Progenitor cell of endocrine pancreas (in vitro differentiated cells): ENCODE results near the gene DQX1. TPM values are rescaled to one million over a fixed set of nuclear protein-coding genes. Genes with fewer than 3 reads are reported as not detected.

Source experiments
- DNase-seq: peaks from one replicate; pipeline ENCODE4 v3.0.0; 2021; ENCODE audit warnings: low spot score; ENCODE audit not compliant: unreplicated experiment
- H3K27ac Mint-ChIP-seq: 2 replicates; pipeline ENCODE4 v1.8.0; 2021; ENCODE audit warnings: mild to moderate bottlenecking, moderate library complexity, mixed read lengths
- H3K27me3 Mint-ChIP-seq: 2 replicates; pipeline ENCODE4 v1.8.0; 2021; ENCODE audit warnings: mixed read lengths
- H3K36me3 Mint-ChIP-seq: 2 replicates; pipeline ENCODE4 v1.8.0; 2022; ENCODE audit warnings: mixed read lengths; ENCODE audit not compliant: insufficient read depth
- H3K4me1 Mint-ChIP-seq: 2 replicates; pipeline ENCODE4 v1.8.0; 2021; ENCODE audit warnings: low read depth, mixed read lengths
- H3K4me3 Mint-ChIP-seq: 2 replicates; pipeline ENCODE4 v1.8.0; 2021; ENCODE audit warnings: low read depth, mild to moderate bottlenecking, moderate library complexity, mixed read lengths
- H3K9me3 Mint-ChIP-seq: 2 replicates; pipeline ENCODE4 v1.8.0; 2021; ENCODE audit warnings: low read depth, mixed read lengths
- total RNA-seq: library from RNA; stranded (reverse); gene quantifications from 2 replicates; pipeline ENCODE4 v1.2.1, GENCODE V29; 2021
- TF ChIP-seq, protein P1 (sequence below): fragments of 200-600 bp; sonication (generic); IDR thresholded peaks from one replicate; pipeline ENCODE4 v1.5.0; 2021; ENCODE audit warnings: antibody characterized with exemption, mild to moderate bottlenecking; ENCODE audit not compliant: unreplicated experiment

The DQX1 gene
- total RNA-seq, 1 donor from 2014 or later = 1.5 TPM

DNA sequence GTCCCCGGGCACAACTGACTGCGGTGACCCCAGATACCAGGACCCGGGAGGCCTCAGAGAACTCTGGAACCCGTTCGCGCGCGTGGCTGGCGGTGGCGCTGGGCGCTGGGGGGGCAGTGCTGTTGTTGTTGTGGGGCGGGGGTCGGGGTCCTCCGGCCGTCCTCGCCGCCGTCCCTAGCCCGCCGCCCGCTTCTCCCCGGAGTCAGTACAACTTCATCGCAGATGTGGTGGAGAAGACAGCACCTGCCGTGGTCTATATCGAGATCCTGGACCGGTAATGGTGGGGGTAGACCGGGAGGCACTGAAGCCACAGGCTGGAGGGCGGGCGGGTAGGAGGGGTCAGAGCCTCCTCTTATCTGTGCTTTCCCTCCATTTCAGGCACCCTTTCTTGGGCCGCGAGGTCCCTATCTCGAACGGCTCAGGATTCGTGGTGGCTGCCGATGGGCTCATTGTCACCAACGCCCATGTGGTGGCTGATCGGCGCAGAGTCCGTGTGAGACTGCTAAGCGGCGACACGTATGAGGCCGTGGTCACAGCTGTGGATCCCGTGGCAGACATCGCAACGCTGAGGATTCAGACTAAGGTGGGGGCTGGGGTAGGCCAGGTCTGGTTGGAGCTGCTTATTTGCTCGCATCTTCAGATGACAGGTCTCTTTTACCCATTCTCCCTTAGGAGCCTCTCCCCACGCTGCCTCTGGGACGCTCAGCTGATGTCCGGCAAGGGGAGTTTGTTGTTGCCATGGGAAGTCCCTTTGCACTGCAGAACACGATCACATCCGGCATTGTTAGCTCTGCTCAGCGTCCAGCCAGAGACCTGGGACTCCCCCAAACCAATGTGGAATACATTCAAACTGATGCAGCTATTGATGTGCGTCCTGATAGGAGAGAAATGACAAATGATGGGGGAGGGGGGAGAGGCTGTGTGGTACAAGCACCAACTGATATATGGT is 4.5 kb upstream of the DQX1 start:
- no peak for DNase-seq
- Mint-ChIP-seq H3K36me3 (peaks cover 14% of the 10 kb centered on the region), H3K27ac (peak overlapping the region; percentile 52), H3K9me3 (no peaks in the 10 kb centered on the region), H3K4me1 (peaks cover 17% of the 10 kb centered on the region), H3K4me3 (peak overlapping the region; percentile 98), H3K27me3 (no peaks in the 10 kb centered on the region)
- TF ChIP-seq, protein P1, sequence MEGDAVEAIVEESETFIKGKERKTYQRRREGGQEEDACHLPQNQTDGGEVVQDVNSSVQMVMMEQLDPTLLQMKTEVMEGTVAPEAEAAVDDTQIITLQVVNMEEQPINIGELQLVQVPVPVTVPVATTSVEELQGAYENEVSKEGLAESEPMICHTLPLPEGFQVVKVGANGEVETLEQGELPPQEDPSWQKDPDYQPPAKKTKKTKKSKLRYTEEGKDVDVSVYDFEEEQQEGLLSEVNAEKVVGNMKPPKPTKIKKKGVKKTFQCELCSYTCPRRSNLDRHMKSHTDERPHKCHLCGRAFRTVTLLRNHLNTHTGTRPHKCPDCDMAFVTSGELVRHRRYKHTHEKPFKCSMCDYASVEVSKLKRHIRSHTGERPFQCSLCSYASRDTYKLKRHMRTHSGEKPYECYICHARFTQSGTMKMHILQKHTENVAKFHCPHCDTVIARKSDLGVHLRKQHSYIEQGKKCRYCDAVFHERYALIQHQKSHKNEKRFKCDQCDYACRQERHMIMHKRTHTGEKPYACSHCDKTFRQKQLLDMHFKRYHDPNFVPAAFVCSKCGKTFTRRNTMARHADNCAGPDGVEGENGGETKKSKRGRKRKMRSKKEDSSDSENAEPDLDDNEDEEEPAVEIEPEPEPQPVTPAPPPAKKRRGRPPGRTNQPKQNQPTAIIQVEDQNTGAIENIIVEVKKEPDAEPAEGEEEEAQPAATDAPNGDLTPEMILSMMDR = no peak

GRCh38 chr2:74529357-74530238 is 3.6 kb upstream of the DQX1 start, which contains the start of the genes AUP1 and HTRA2:
Gene AUP1 (minus strand): TSS chr2:74529706. CDS start chr2:74529629, 77 bp downstream.
Gene HTRA2 (plus strand): TSS chr2:74529933. CDS start chr2:74530007, 74 bp downstream.
- H3K27ac Mint-ChIP-seq = peak within 1 kb of the TSS; percentile 97
- H3K4me3 Mint-ChIP-seq = peak within 1 kb of the TSS; percentile 98
- peak; percentile 95 for DNase-seq
- H3K9me3 Mint-ChIP-seq = no peaks in the 10 kb centered on the region
- H3K27me3 Mint-ChIP-seq = no peaks in the 10 kb centered on the region
- H3K4me1 Mint-ChIP-seq = peaks cover 17% of the 10 kb centered on the region
- TF ChIP-seq, protein P1 = no peak
- peaks cover 14% of the 10 kb centered on the region for H3K36me3 Mint-ChIP-seq

DNA sequence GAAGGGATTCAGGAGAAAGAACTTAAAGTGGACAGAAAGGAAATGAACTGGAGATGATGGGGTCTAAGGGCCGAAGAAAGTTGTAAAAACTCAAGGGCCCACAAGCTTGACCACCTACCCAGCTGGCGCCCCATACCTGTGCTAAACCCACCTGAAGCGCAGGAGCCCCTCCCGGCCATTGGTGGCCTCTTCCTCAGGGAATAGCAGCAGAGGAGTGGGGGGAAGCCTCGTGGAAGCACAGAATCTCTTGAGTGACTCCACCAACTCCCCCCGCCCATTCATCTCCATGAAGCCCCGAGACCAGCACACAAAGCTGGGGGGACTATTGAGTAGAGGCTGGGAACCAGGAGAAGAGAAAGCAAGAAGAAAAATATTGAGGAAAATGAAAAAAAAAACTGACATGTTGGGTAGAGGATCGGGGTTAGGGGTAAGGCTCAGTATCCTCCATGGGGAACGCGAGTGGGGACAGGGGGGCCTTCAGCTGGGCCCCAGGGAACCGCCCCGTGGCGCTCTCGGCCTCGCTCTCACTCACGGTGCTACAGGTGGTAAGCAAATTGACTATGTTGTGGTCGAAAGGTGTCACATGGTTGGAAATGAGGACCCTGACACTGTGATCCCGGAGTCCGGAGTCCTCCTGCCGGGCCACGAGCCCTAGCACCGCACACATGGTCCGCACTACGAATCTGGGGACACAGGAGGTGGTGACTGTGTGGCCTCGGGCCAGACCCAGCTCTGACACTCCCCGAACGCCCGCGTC is 2.7 kb upstream of the DQX1 start:
- Mint-ChIP-seq H3K27me3 (no peaks in the 10 kb centered on the region), H3K9me3 (no peaks in the 10 kb centered on the region), H3K36me3 (peaks cover 14% of the 10 kb centered on the region), H3K4me3 (peak overlapping the region; percentile 98), H3K4me1 (peaks cover 17% of the 10 kb centered on the region), H3K27ac (peak overlapping the region; percentile 97)
- TF ChIP-seq, protein P1 = no peak
- DNase-seq = no peak

GRCh38 chr2:74527741-74528140 is 1.7 kb upstream of the DQX1 start:
- Mint-ChIP-seq H3K9me3 (no peaks in the 10 kb centered on the region), H3K27me3 (peaks cover 6% of the 10 kb centered on the region), H3K4me3 (peak overlapping the region; percentile 98), H3K4me1 (peaks cover 17% of the 10 kb centered on the region), H3K27ac (no peak overlapping the region), H3K36me3 (peaks cover 14% of the 10 kb centered on the region)
- TF ChIP-seq, protein P1 = no peak
- DNase-seq = no peak
